ENCODE measurements around the gene ITPR2.

ITPR2 gene

GRCh38 chr12:26799741-26800140 lies 33.3 kb downstream of the ITPR2 start:
- no peak overlapping the region for H3K4me3 ChIP-seq (replicated peaks; ENCODE audit: low read depth, low read length)
- peak; percentile 5 for DNase-seq (ENCODE audit: extremely low read depth, insufficient read length)
- H3K27me3 ChIP-seq (replicated peaks; ENCODE audit: control insufficient read depth, insufficient read depth, low read length), result no peaks in the 10 kb centered on the region
- peaks cover 4% of the 10 kb centered on the region for H3K36me3 ChIP-seq (ENCODE audit: control insufficient read depth, insufficient read depth, low read length)
- TF ChIP-seq, protein P1, sequence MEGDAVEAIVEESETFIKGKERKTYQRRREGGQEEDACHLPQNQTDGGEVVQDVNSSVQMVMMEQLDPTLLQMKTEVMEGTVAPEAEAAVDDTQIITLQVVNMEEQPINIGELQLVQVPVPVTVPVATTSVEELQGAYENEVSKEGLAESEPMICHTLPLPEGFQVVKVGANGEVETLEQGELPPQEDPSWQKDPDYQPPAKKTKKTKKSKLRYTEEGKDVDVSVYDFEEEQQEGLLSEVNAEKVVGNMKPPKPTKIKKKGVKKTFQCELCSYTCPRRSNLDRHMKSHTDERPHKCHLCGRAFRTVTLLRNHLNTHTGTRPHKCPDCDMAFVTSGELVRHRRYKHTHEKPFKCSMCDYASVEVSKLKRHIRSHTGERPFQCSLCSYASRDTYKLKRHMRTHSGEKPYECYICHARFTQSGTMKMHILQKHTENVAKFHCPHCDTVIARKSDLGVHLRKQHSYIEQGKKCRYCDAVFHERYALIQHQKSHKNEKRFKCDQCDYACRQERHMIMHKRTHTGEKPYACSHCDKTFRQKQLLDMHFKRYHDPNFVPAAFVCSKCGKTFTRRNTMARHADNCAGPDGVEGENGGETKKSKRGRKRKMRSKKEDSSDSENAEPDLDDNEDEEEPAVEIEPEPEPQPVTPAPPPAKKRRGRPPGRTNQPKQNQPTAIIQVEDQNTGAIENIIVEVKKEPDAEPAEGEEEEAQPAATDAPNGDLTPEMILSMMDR (IDR thresholded peaks at IDR 0.05; ENCODE audit: insufficient read depth, low read length, poor library complexity, severe bottlenecking), result no peak

- no peak for DNase-seq (ENCODE audit: extremely low read depth, insufficient read length)
- H3K4me3 ChIP-seq (replicated peaks; ENCODE audit: low read depth, low read length), result no peak overlapping the region
- TF ChIP-seq, protein P1 (IDR thresholded peaks at IDR 0.05; ENCODE audit: insufficient read depth, low read length, poor library complexity, severe bottlenecking), result no peak
- H3K36me3 ChIP-seq (ENCODE audit: control insufficient read depth, insufficient read depth, low read length), result peaks cover 4% of the 10 kb centered on the region
- H3K27me3 ChIP-seq (replicated peaks; ENCODE audit: control insufficient read depth, insufficient read depth, low read length), result no peaks in the 10 kb centered on the region
These were observed 34.4 kb downstream of the ITPR2 start for GRCh38 chr12:26798640-26799039.

DNA sequence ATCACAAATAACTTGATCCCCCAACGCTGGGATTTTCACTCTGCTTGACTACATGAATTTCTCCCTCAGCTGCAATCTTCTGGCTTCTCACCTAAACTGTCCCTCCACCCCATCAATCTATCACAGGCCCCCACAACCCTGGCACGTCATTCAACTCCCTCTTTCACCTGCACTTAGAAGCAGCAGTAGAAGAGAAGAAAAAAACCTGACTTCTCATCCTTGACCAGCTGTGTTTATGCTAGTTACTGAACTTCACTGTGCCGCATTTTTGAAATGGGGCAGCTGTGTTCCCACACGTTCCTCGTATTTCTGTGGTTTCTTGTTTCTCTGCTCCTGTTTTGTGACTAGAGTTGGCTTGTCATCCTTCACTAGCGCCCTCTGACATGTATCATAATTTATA lies 35.0 kb downstream of the ITPR2 start:
- peak; percentile 12 for DNase-seq (ENCODE audit: extremely low read depth, insufficient read length)
- H3K4me3 ChIP-seq (replicated peaks; ENCODE audit: low read depth, low read length), result no peak overlapping the region
- TF ChIP-seq, protein P1 (IDR thresholded peaks at IDR 0.05; ENCODE audit: insufficient read depth, low read length, poor library complexity, severe bottlenecking), result no peak
- peaks cover 4% of the 10 kb centered on the region for H3K36me3 ChIP-seq (ENCODE audit: control insufficient read depth, insufficient read depth, low read length)
- no peaks in the 10 kb centered on the region for H3K27me3 ChIP-seq (replicated peaks; ENCODE audit: control insufficient read depth, insufficient read depth, low read length)

GRCh38 chr12:26795910-26796309 lies 37.1 kb downstream of the ITPR2 start:
- Histone ChIP-seq H3K4me3 (replicated peaks; ENCODE audit: low read depth, low read length) (no peak overlapping the region), H3K36me3 (ENCODE audit: control insufficient read depth, insufficient read depth, low read length) (peaks cover 3% of the 10 kb centered on the region), H3K27me3 (replicated peaks; ENCODE audit: control insufficient read depth, insufficient read depth, low read length) (no peaks in the 10 kb centered on the region)
- DNase-seq (ENCODE audit: extremely low read depth, insufficient read length), result no peak
- TF ChIP-seq, protein P1 (IDR thresholded peaks at IDR 0.05; ENCODE audit: insufficient read depth, low read length, poor library complexity, severe bottlenecking), result no peak

DNA sequence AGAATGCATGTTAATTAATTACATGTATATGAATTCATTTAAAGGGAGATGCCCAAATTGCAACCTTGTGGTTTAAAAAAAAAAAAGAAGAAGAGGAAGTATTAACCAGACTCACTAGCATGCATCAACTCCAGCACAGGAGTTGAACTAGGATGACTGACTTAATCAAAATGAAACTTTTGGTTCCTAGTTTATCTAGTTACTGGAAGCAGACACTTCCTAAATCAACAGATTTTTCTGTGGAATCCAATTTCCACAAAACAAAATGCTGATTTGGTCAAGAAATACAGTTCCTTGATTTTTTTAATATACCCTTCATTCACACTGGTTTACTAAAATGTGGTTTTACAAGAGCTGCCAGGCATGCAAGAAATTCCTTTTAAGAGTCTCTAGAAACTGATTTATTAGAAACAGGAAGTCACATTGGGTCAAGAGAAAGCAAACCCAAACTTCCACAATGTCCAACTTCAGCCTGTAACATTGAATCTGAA lies 41.6 kb downstream of the ITPR2 start:
- no peak overlapping the region for H3K4me3 ChIP-seq (replicated peaks; ENCODE audit: low read depth, low read length)
- H3K36me3 ChIP-seq (ENCODE audit: control insufficient read depth, insufficient read depth, low read length), result no peaks in the 10 kb centered on the region; the same call in 1 of the 2 replicates
- TF ChIP-seq, protein P1 (IDR thresholded peaks at IDR 0.05; ENCODE audit: insufficient read depth, low read length, poor library complexity, severe bottlenecking), result no peak
- no peaks in the 10 kb centered on the region for H3K27me3 ChIP-seq (replicated peaks; ENCODE audit: control insufficient read depth, insufficient read depth, low read length)
- DNase-seq (ENCODE audit: extremely low read depth, insufficient read length), result peak; percentile 41

DNA sequence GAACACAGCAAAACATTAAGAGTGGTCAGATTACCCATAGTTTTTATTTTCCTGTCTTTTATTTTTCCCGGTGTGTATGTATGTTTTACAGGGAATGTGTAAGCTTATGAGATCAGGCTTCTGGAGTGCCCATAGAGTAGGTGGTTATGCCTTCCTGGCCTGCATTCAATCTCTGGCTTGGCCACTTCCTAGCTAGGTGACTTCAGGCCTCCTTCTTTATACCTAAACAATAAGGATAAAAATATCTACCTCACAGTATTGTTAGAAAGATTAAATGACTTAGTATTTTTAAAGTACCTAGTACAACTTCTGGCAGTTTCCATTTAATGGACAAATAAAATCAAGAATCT lies 42.4 kb downstream of the ITPR2 start:
- TF ChIP-seq, protein P1 (IDR thresholded peaks at IDR 0.05; ENCODE audit: insufficient read depth, low read length, poor library complexity, severe bottlenecking), result no peak
- Histone ChIP-seq H3K36me3 (ENCODE audit: control insufficient read depth, insufficient read depth, low read length) (no peaks in the 10 kb centered on the region; the same call in 1 of the 2 replicates), H3K27me3 (replicated peaks; ENCODE audit: control insufficient read depth, insufficient read depth, low read length) (no peaks in the 10 kb centered on the region), H3K4me3 (replicated peaks; ENCODE audit: low read depth, low read length) (no peak overlapping the region)
- no peak for DNase-seq (ENCODE audit: extremely low read depth, insufficient read length)
